Osteoblast (primary cell): ENCODE data around the gene SHROOM3. TPM values are rescaled to one million over a fixed set of nuclear protein-coding genes. Genes with fewer than 3 reads are reported as not detected.

ENCODE experiments used
- DNase-seq: peaks from one replicate; pipeline ENCODE4 v3.0.0; 2011; ENCODE audit warnings: low spot score, mixed read lengths; ENCODE audit not compliant: insufficient read length; ENCODE audit errors: missing footprints
- H2AFZ ChIP-seq: 2 replicates; pipeline ENCODE4 v1.6.0; 2011; ENCODE audit warnings: mild to moderate bottlenecking, low read length
- H3K27ac ChIP-seq: 2 replicates; pipeline ENCODE4 v1.5.1; 2011; ENCODE audit warnings: mild to moderate bottlenecking, low read depth, low read length, moderate library complexity
- H3K27me3 ChIP-seq: 2 replicates; pipeline ENCODE4 v1.6.0; 2012; ENCODE audit warnings: mild to moderate bottlenecking, control low read depth, inconsistent platforms, low read length, moderate library complexity; ENCODE audit not compliant: insufficient read depth
- H3K36me3 ChIP-seq: 2 replicates; pipeline ENCODE4 v1.5.1; 2011; ENCODE audit warnings: mild to moderate bottlenecking, low read length, control low read depth, moderate library complexity; ENCODE audit not compliant: insufficient read depth
- H3K4me1 ChIP-seq: 2 replicates; pipeline ENCODE4 v1.5.1; 2011; ENCODE audit warnings: mild to moderate bottlenecking, low read length, control low read depth, moderate library complexity; ENCODE audit not compliant: insufficient read depth
- H3K4me2 ChIP-seq: 2 replicates; pipeline ENCODE4 v1.6.0; 2011; ENCODE audit warnings: mild to moderate bottlenecking, low read length; ENCODE audit not compliant: insufficient read depth
- H3K4me3 ChIP-seq: fragments of 200-600 bp; sonication (generic); 3 replicates; pipeline ENCODE4 v1.5.1; 2012; ENCODE audit warnings: mild to moderate bottlenecking, low read length, inconsistent platforms; ENCODE audit not compliant: insufficient read depth
- H3K79me2 ChIP-seq: 2 replicates; pipeline ENCODE4 v1.6.0; 2012; ENCODE audit warnings: mild to moderate bottlenecking, low read length, control low read depth, inconsistent platforms; ENCODE audit not compliant: insufficient read depth
- H3K9me3 ChIP-seq: 2 replicates; pipeline ENCODE4 v1.5.1; 2011; ENCODE audit warnings: low read depth, low read length, control low read depth
- H4K20me1 ChIP-seq: 2 replicates; pipeline ENCODE4 v1.6.0; 2012; ENCODE audit warnings: mild to moderate bottlenecking, low read length, control low read depth; ENCODE audit not compliant: insufficient read depth
- CTCF ChIP-seq: IDR thresholded peaks from 2 replicates; pipeline ENCODE4 v1.5.1; 2011; ENCODE audit warnings: mild to moderate bottlenecking, low read depth, low read length, moderate library complexity; ENCODE audit errors: extremely low read depth
- total RNA-seq: library from RNA; depleted of rRNA; stranded (reverse); fragments of >200 nt; gene quantifications from 2 replicates; pipeline ENCODE4 v1.2.3, GENCODE V29; 2012

SHROOM3 gene
- total RNA-seq, 1 donor, result 9.8 TPM

GRCh38 chr4:76637712-76638361 lies 202.8 kb downstream of the SHROOM3 start:
- DNase-seq, result peak; percentile 65
- H3K27ac ChIP-seq, result peak overlapping the region; percentile 44

GRCh38 chr4:76639288-76639687 lies 204.3 kb downstream of the SHROOM3 start:
- Histone ChIP-seq H3K27ac (peak overlapping the region; percentile 72), H3K4me2 (peak overlapping the region; percentile 80), H3K79me2 (peaks cover 37% of the 10 kb centered on the region), H4K20me1 (no peaks in the 10 kb centered on the region), H3K4me3 (peak overlapping the region; percentile 70), H3K9me3 (no peaks in the 10 kb centered on the region), H3K27me3 (no peaks in the 10 kb centered on the region), H2AFZ (peak overlapping the region; percentile 79), H3K4me1 (peaks cover 28% of the 10 kb centered on the region), H3K36me3 (no peaks in the 10 kb centered on the region)
- no peak for TF ChIP-seq CTCF
- DNase-seq, result peak; percentile 17

More at GRCh38 chr4:76637712-76638361, 202.8 kb downstream of the SHROOM3 start:
- H3K36me3 ChIP-seq, result no peaks in the 10 kb centered on the region
- H3K27me3 ChIP-seq, result no peaks in the 10 kb centered on the region
- H2AFZ ChIP-seq, result peak overlapping the region; percentile 20
- no peak overlapping the region for H3K4me2 ChIP-seq
- H3K9me3 ChIP-seq, result no peaks in the 10 kb centered on the region
- H3K79me2 ChIP-seq, result peaks cover 31% of the 10 kb centered on the region
- no peak for TF ChIP-seq CTCF
- H3K4me1 ChIP-seq, result peaks cover 35% of the 10 kb centered on the region
- no peaks in the 10 kb centered on the region for H4K20me1 ChIP-seq
- no peak overlapping the region for H3K4me3 ChIP-seq

- peaks cover 40% of the 10 kb centered on the region for H3K79me2 ChIP-seq
- no peak for TF ChIP-seq CTCF
- DNase-seq, result no peak
- no peaks in the 10 kb centered on the region for H4K20me1 ChIP-seq
- H3K4me3 ChIP-seq, result peak overlapping the region; percentile 70
- no peak overlapping the region for H2AFZ ChIP-seq
- peaks cover 4% of the 10 kb centered on the region for H3K36me3 ChIP-seq
- peaks cover 25% of the 10 kb centered on the region for H3K4me1 ChIP-seq
- peak overlapping the region; percentile 80 for H3K4me2 ChIP-seq
- H3K27ac ChIP-seq, result peak overlapping the region; percentile 72
- no peaks in the 10 kb centered on the region for H3K9me3 ChIP-seq
- no peaks in the 10 kb centered on the region for H3K27me3 ChIP-seq
Measured at GRCh38 chr4:76640353-76640910, 205.4 kb downstream of the SHROOM3 start.

- DNase-seq, result no peak
- H4K20me1 ChIP-seq, result no peaks in the 10 kb centered on the region
- peaks cover 25% of the 10 kb centered on the region for H3K4me1 ChIP-seq
- TF ChIP-seq CTCF, result no peak
- no peak overlapping the region for H3K27ac ChIP-seq
- no peak overlapping the region for H3K4me3 ChIP-seq
- no peaks in the 10 kb centered on the region for H3K9me3 ChIP-seq
- no peaks in the 10 kb centered on the region for H3K27me3 ChIP-seq
- H3K4me2 ChIP-seq, result no peak overlapping the region
- H3K36me3 ChIP-seq, result peaks cover 4% of the 10 kb centered on the region
- no peak overlapping the region for H2AFZ ChIP-seq
- H3K79me2 ChIP-seq, result peaks cover 41% of the 10 kb centered on the region
Measured at GRCh38 chr4:76641351-76641750, 206.3 kb downstream of the SHROOM3 start.
